ENCODE measurements around the gene AIF1. TPM values are rescaled to one million over a fixed set of nuclear protein-coding genes. Genes with fewer than 3 reads are reported as not detected.

Gene AIF1
- polyA plus RNA-seq, 1 donor (not counting 4 experiments of a cell fraction or from before 2014, with no cell fraction given) = not detected

- peak overlapping the region; percentile 99 for H3K9ac ChIP-seq (ENCODE audit: control insufficient read depth, extremely low read depth, insufficient read depth, low read length)
- peaks cover 12% of the 10 kb centered on the region for H3K4me1 ChIP-seq (ENCODE audit: control insufficient read depth, extremely low read depth, insufficient read depth, low read length)
- H3K4me2 ChIP-seq (ENCODE audit: control insufficient read depth, extremely low read depth, insufficient read depth, low read depth, low read length) = peak overlapping the region; percentile 99
- FAIRE-seq (peak; percentile 17), DNase-seq (ENCODE audit: low read depth, low spot score) (no peak)
- H3K36me3 ChIP-seq (ENCODE audit: control insufficient read depth in 2 of 2, extremely low read depth in 1 of 2, insufficient read depth in 2 of 2, low read length in 2 of 2) = peaks cover 14 to 28% of the 10 kb centered on the region in 2 experiments
- H3K79me2 ChIP-seq (ENCODE audit: control insufficient read depth, insufficient read depth, low read length) = peaks cover 41% of the 10 kb centered on the region
- H3K9me3 ChIP-seq (ENCODE audit: control insufficient read depth, low read depth, low read length) = no peaks in the 10 kb centered on the region
- dilution Hi-C loops (cut with MboI; ENCODE audit: extremely low pct_ligation_motif_present, low sequenced_read_pairs) = no loop called here
- H2AFZ ChIP-seq (ENCODE audit: control insufficient read depth, low read length) = peak overlapping the region; percentile 94
- no peaks in the 10 kb centered on the region for H3K27me3 ChIP-seq (ENCODE audit: control insufficient read depth, extremely low read depth, insufficient read depth, low read length)
- H3K9me1 ChIP-seq (ENCODE audit: control insufficient read depth, extremely low read depth, insufficient read depth, low read length) = no peaks in the 10 kb centered on the region
- TF ChIP-seq CTCF (optimal IDR thresholded peaks at IDR 0.05 in 1 of 3, IDR thresholded peaks at IDR 0.05 in 1 of 3, conservative IDR thresholded peaks at IDR 0.05 in 1 of 3; ENCODE audit: extremely low read depth in 1 of 3, insufficient read depth in 2 of 3, low read length in 3 of 3) = no peak
- no peak for TF ChIP-seq EZH2 (IDR thresholded peaks at IDR 0.05; ENCODE audit: low read length)
- peaks cover 4% of the 10 kb centered on the region for H4K20me1 ChIP-seq (ENCODE audit: control insufficient read depth, extremely low read depth, insufficient read depth, low read length)
- peak overlapping the region; percentile 62 to 96 (median 96) for H3K4me3 ChIP-seq (ENCODE audit: control insufficient read depth in 2 of 3, extremely low read depth in 1 of 3, insufficient read depth in 2 of 3, low read depth in 1 of 3, low read length in 3 of 3)
- peak overlapping the region; percentile 100 for H3K27ac ChIP-seq (ENCODE audit: control insufficient read depth, insufficient read depth, low read length)
These were observed 36.7 kb downstream of the AIF1 start for GRCh38 chr6:31651602-31652191.

GRCh38 chr6:31652925-31653724 is 38.1 kb downstream of the AIF1 start:
- H3K36me3 ChIP-seq (ENCODE audit: control insufficient read depth in 2 of 2, extremely low read depth in 1 of 2, insufficient read depth in 2 of 2, low read length in 2 of 2) = peaks cover 16 to 21% of the 10 kb centered on the region in 2 experiments
- FAIRE-seq (peak; percentile 65), DNase-seq (ENCODE audit: low read depth, low spot score) (peak; percentile 50)
- H3K27ac ChIP-seq (ENCODE audit: control insufficient read depth, insufficient read depth, low read length) = peak overlapping the region; percentile 100
- peak overlapping the region; percentile 62 to 96 (median 96) for H3K4me3 ChIP-seq (ENCODE audit: control insufficient read depth in 2 of 3, extremely low read depth in 1 of 3, insufficient read depth in 2 of 3, low read depth in 1 of 3, low read length in 3 of 3)
- peaks cover 12% of the 10 kb centered on the region for H3K4me1 ChIP-seq (ENCODE audit: control insufficient read depth, extremely low read depth, insufficient read depth, low read length)
- peaks cover 4% of the 10 kb centered on the region for H4K20me1 ChIP-seq (ENCODE audit: control insufficient read depth, extremely low read depth, insufficient read depth, low read length)
- H3K9ac ChIP-seq (ENCODE audit: control insufficient read depth, extremely low read depth, insufficient read depth, low read length) = peak overlapping the region; percentile 99
- H3K9me1 ChIP-seq (ENCODE audit: control insufficient read depth, extremely low read depth, insufficient read depth, low read length) = no peaks in the 10 kb centered on the region
- dilution Hi-C loops (cut with MboI; ENCODE audit: extremely low pct_ligation_motif_present, low sequenced_read_pairs) = no loop called here
- H3K9me3 ChIP-seq (ENCODE audit: control insufficient read depth, low read depth, low read length) = no peaks in the 10 kb centered on the region
- no peaks in the 10 kb centered on the region for H3K27me3 ChIP-seq (ENCODE audit: control insufficient read depth, extremely low read depth, insufficient read depth, low read length)
- H2AFZ ChIP-seq (ENCODE audit: control insufficient read depth, low read length) = peak overlapping the region; percentile 90
- H3K79me2 ChIP-seq (ENCODE audit: control insufficient read depth, insufficient read depth, low read length) = peaks cover 46% of the 10 kb centered on the region
- peak overlapping the region; percentile 99 for H3K4me2 ChIP-seq (ENCODE audit: control insufficient read depth, extremely low read depth, insufficient read depth, low read depth, low read length)
- TF ChIP-seq CTCF (optimal IDR thresholded peaks at IDR 0.05 in 1 of 3, IDR thresholded peaks at IDR 0.05 in 1 of 3, conservative IDR thresholded peaks at IDR 0.05 in 1 of 3; ENCODE audit: extremely low read depth in 1 of 3, insufficient read depth in 2 of 3, low read length in 3 of 3) (no peak), EZH2 (IDR thresholded peaks at IDR 0.05; ENCODE audit: low read length) (no peak)
